Ureter (tissue), 1 donor: ENCODE results near the gene KRTAP17-1. TPM values are rescaled to one million over a fixed set of nuclear protein-coding genes. Genes with fewer than 3 reads are reported as not detected.
"Not testable (repeated sequence)": the region's sequence is repeated elsewhere in the genome, so short reads cannot be mapped to it uniquely, and the experiment has no call there.

ENCODE experiments used
- DNase-seq: peaks from one replicate; pipeline ENCODE4 v3.0.0-alpha.2; 2020; ENCODE audit warnings: low spot score
- total RNA-seq: library from RNA; stranded (reverse); gene quantifications from one replicate; pipeline ENCODE4 v1.2.4, GENCODE V29; 2023
- donor health status: DM: yes; HTN: yes; CAD: no.

KRTAP17-1 gene, protein sequence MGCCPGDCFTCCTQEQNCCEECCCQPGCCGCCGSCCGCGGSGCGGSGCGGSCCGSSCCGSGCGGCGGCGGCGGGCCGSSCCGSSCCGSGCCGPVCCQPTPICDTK
- not detected for total RNA-seq

- DNase-seq = no peak
Measured at GRCh38 chr17:41315204-41315794, at the start of gene KRTAP17-1. Gene KRTAP17-1, minus strand, starts transcription at chr17:41315710. Its CDS starts 60 bp downstream, at chr17:41315650.

DNA sequence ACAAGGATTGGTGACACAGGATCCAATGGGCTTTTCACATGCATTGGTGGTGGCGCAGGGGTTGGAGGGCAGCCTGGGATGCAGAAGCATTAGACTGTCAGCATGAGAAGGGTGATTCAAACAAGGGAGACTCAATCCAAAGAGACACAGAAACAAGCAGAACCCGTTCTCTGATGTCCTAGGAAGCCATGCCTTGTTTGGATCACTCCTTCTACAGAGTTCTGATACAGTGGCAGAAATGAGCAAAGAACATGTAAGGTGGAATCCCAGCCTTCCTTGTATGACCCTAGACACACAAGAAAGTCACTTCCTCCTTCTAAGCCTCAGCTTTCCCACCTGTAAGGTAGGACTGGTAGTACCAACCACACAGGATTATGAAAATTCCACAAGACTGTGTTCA is 48.4 kb upstream of the KRTAP17-1 start:
- DNase-seq = no peak

DNA sequence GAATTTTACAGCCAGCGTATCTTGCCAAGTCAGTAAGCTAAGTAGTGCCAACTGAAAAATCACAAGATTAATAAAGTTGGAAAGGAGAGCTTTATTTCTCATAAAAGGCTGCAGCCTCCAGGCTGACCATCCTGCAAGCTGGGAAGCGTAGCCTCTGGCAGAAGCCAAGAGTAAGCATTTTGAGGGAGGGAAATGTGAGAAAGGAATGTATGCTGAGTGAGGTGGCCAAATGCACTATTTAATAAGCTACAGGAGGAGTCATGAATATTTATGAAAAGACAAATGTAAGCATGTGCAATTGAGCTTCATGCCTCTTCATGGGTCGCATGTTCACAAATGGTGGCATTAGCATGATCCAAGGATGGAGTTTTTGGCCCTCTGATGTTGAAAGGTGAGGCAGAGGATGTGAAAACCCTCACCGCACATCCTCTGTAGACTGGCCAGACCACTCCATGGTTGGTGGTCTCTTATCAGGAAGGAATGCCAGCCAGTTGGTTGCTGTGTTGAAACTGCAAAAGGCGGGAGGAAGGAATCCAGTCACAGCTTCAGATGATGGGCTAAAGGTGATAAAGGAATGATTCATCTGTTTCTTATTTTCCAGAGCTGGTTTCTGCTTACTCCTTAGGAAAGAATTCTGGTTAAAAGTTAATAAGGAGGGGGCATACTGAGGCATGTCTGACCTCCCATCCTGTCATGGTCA is 44.9 kb upstream of the KRTAP17-1 start:
- DNase-seq = no peak

DNA sequence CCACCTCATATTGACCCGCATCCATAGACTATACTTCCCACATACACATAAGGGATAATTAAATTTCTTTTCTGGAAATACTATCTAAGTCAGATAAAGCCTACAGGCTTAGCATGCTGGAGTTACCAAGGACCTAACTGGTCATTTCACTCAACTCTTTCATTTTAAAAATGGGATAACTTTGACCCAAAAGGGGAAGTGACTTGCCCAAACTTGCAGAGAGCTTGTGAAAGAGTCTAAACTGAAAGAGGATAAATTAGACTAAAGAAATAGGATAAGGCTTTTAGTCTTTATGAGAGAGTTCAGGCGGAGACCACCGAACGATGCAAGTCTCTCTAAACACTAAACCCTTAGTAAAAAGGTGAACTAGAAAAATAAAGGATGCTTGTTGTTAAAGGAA is 39.0 kb upstream of the KRTAP17-1 start:
- no peak for DNase-seq

DNA sequence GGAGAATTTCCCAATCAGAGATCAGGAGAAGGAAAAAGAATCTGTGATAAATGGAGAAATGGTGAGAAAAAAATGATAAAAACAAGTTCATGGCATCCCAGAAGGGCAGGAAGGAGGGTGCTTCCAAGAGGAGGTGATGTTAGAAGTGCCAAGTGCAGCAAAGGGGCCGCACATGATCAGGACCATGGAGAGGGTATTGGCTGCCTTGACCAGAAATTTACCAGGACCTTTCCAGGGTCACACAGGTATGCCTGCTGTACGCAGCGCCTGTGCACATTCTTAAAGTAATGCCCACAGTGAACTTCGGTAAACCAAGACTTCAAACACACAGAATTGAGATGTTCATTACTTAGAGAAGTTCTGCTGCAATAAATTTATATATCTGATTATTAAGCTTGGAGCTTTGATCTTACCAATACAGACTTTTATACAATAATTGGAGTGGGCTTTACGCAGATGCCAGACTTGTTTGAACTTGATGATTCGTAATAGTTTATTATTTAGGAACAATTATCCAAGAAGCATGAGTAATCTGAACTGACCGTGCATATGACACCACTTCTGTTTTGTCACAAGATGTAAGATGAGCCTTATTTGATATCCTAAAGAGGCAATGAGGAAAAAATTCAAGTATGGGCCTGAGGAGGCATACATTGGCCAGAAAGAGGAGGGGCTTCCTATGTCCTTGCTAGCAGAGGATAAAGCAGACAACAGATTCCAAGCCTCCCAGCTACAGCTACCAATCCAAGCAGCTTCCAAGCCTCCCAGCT is 37.3 kb upstream of the KRTAP17-1 start:
- DNase-seq = no peak

DNA sequence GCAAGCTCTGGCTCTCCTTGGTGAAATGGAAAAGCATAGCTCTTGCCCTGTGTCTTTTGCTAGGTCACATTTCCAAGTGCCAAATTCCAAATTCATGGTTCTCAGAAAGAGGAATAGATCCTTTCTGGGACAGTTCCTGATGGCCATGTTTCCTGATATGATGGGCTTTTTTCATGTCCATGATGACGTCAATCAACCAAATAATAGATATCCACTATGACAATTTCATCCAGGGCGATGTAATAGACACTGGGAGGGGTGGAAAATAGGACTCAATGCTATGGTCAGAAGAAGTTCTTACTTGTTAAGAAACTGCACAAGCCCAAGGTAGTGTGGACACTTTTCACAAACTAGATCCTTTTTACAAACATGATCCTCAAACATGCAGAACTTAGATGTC is 35.7 kb upstream of the KRTAP17-1 start:
- DNase-seq = no peak

DNA sequence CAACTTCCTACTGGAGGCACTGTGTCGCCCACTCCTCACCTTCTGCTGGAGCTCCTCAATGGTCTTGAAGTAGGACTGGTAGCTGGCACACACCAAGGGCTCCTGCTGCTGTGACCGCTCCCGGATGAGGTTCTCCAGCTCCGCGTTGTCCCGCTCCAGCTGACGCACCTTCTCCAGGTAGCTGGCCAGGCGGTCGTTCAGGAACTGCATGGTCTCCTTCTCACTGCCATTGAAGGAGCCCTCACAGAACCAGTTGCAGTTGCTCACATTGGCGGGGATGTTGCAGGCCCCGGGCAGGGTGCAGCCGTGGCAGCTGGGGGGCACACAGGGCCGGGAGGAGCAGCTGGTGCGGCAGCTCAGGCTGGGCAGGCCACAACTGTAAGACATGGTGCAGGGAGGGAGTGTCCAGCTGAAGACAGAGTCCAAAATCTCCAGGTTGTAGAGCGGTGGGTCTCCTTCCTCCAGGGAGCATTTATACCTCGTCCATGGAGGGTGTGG is 34.9 kb upstream of the KRTAP17-1 start, which contains the start of gene KRT33A:
KRT33A (minus strand) TSS at position 448 of the 498 bp plus-strand sequence; CDS start at position 387, 61 bp downstream.
- DNase-seq = not testable (repeated sequence)

DNA sequence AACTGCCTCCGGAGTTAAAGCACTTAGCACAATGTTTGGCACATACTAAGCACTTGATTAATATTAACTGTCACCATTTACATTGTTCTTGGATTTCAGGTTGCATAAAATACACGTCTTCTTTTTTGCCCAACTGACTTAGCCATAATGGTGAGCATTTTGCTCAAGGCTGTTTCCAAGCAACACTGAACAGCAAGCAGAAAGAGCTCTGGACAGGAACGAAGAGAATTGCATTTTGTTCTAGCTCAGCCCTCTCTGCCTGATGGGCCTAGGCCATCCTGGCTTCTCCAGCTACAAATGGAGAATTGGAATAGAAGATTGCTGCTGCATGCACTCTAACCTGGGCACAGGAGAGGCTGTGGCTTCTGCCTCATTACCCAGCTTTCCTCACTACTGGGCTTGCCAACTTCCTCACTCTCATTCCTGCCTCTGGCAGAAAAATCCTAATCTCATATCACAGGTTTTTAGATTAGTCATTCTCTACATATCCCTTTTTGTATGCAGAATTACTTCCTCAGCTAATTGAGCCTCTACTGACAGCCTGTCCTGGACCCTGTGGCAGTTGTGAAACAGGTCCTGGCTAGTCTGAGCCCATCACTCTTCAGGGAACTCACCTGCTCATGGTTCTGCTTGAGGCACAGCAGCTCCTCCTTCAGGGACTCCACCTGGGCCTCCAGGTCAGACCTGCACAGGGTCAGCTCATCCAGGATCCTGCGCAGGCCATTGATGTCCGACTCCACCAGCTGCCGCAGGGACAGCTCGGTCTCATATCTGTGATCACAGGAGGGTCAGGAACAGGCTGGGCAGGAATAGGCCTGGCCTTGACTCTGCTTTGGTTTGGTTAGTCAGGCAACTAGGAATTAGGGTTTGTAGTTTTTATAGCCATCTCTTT is 32.6 kb upstream of the KRTAP17-1 start:
- DNase-seq = no peak

- not testable (repeated sequence) for DNase-seq
Measured at GRCh38 chr17:41346421-41346820, 30.9 kb upstream of the KRTAP17-1 start.

- DNase-seq = no peak
Measured at GRCh38 chr17:41345992-41346391, 30.5 kb upstream of the KRTAP17-1 start.

- no peak for DNase-seq
Measured at GRCh38 chr17:41343029-41343428, 27.5 kb upstream of the KRTAP17-1 start.

GRCh38 chr17:41340934-41341861 is 25.7 kb upstream of the KRTAP17-1 start:
- no peak for DNase-seq

GRCh38 chr17:41340494-41340893 is 25.0 kb upstream of the KRTAP17-1 start:
- no peak for DNase-seq

GRCh38 chr17:41339571-41340172 is 24.2 kb upstream of the KRTAP17-1 start:
- peak; percentile 19 for DNase-seq

GRCh38 chr17:41338961-41339485 is 23.5 kb upstream of the KRTAP17-1 start:
- peak; percentile 43 for DNase-seq

GRCh38 chr17:41335747-41336146 is 20.2 kb upstream of the KRTAP17-1 start:
- no peak for DNase-seq

DNA sequence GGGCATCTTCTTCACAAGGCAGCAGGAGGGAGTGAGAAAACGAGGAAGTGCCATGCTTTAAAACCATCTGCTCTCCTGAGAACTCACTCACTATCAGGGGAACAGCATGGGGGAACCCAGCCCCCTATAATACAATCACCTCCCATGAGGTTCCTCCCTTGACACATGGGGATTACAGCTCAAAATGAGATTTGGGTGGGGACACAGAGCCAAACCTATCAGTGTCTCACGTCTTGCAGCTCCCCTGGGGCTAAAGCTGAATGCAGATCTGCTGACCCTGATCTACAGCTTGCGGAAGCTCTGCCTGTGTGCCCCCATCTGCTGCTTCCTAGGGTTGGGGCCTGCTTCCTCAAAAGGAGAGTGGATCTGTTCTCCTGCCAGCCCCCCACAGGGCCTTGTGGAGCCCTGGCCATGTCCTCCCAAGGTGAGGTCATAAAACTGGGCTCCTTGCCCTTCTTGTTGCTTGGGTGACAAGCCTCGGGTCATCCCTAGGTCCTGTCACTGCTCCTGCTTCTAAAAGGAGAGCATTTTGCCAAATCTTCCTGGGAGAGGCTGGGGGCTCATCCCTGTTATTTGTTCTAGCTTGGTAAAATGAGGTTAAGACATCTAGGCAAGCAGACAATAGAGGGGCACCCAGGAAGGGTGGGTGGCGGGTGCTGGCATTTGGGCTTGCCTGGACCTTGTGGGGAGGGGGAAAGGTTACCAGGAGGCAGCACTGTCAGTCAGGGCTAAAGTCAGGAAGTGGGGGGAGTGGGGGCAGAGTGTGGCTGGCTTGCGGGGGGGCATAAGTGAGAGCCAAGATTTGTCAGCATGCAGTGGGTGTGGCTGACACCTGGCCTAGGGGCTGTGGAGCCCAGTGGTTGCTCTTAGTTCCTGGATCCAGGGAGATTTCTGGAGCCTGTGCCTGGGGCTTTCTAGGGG is 19.1 kb upstream of the KRTAP17-1 start:
- no peak for DNase-seq

DNA sequence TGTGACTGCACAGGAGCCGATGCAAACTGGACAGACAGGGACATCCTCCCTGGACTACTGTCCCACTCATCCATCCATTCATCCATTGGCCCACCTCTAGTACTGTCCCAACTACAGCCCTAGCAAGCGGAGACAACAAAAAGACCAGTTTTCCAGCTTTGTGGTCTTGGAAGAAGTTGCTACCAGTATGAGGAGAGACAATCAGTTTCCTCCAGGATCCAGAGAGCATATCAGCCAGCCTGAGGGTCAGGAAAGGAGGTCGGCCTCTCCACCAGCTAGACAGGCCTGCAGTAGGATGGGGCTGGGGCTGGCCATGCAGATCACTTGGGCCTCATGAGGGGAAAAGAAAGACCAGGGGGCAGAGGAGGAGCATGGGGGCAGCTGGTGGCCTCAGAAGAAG is 18.3 kb upstream of the KRTAP17-1 start:
- no peak for DNase-seq
